Left ventricle myocardium inferior (tissue), 1 donor: ENCODE data around the gene TUB. TPM values are rescaled to one million over a fixed set of nuclear protein-coding genes. Genes with fewer than 3 reads are reported as not detected.
A peak's percentile ranks its signal among the peaks of the same experiment; 100 is the strongest.

Experiments
- DNase-seq: peaks from one replicate; pipeline ENCODE4 v3.0.0-alpha.2; 2020
- H3K27ac ChIP-seq: fragments of 200-600 bp; replicated peaks from 2 replicates; pipeline ENCODE4 v1.8.0; 2021
- H3K27me3 ChIP-seq: fragments of 200-600 bp; 2 replicates; pipeline ENCODE4 v1.8.0; 2021; ENCODE audit warnings: low read depth
- H3K36me3 ChIP-seq: fragments of 200-600 bp; 2 replicates; pipeline ENCODE4 v1.8.0; 2021
- H3K4me1 ChIP-seq: fragments of 200-600 bp; 2 replicates; pipeline ENCODE4 v1.8.0; 2021
- H3K4me3 ChIP-seq: fragments of 200-600 bp; 2 replicates; pipeline ENCODE4 v1.8.0; 2021; ENCODE audit warnings: mild to moderate bottlenecking, moderate library complexity
- H3K9me3 ChIP-seq: fragments of 200-600 bp; replicated peaks from 2 replicates; pipeline ENCODE4 v1.8.0; 2021
- intact Hi-C: fragments of 100-400 bp; cut with micrococcal nuclease; formaldehyde crosslinking; loops from one replicate; pipeline ENCODE4 v1.11.0; 2022
- total RNA-seq: library from RNA; stranded (reverse); fragmentation: NEBNext Ultra II Directional; extraction: Animal tissue kit (Norgen Biotek cat#: 25700); gene quantifications from one replicate; pipeline ENCODE4 v1.2.1, GENCODE V29; 2021
- TF ChIP-seq, protein P1 (sequence below): fragments of 200-600 bp; IDR thresholded peaks from 2 replicates; pipeline ENCODE4 v1.8.0; 2021; ENCODE audit warnings: antibody characterized with exemption, mild to moderate bottlenecking, borderline replicate concordance
- donor health status: DM: no; HTN: yes; CAD: no; lungs with severe emphysema.

The TUB gene
- total RNA-seq, 1 donor from 2014 or later, result 22.8 TPM

GRCh38 chr11:8091721-8092120, 10.7 kb downstream of the TUB start:
- intact Hi-C loops, result loop anchor here (2.0 kb wide), 1 partner anchor 59 kb away; no protein-coding TSS in a partner anchor
- H3K4me1 ChIP-seq, result peaks cover 31% of the 10 kb centered on the region
- no peaks in the 10 kb centered on the region for H3K9me3 ChIP-seq
- no peaks in the 10 kb centered on the region for H3K27me3 ChIP-seq
- H3K27ac ChIP-seq, result no peak overlapping the region
- DNase-seq, result no peak
- TF ChIP-seq, protein P1, sequence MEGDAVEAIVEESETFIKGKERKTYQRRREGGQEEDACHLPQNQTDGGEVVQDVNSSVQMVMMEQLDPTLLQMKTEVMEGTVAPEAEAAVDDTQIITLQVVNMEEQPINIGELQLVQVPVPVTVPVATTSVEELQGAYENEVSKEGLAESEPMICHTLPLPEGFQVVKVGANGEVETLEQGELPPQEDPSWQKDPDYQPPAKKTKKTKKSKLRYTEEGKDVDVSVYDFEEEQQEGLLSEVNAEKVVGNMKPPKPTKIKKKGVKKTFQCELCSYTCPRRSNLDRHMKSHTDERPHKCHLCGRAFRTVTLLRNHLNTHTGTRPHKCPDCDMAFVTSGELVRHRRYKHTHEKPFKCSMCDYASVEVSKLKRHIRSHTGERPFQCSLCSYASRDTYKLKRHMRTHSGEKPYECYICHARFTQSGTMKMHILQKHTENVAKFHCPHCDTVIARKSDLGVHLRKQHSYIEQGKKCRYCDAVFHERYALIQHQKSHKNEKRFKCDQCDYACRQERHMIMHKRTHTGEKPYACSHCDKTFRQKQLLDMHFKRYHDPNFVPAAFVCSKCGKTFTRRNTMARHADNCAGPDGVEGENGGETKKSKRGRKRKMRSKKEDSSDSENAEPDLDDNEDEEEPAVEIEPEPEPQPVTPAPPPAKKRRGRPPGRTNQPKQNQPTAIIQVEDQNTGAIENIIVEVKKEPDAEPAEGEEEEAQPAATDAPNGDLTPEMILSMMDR, result no peak
- peaks cover 26% of the 10 kb centered on the region for H3K36me3 ChIP-seq
- H3K4me3 ChIP-seq, result no peak overlapping the region

DNA sequence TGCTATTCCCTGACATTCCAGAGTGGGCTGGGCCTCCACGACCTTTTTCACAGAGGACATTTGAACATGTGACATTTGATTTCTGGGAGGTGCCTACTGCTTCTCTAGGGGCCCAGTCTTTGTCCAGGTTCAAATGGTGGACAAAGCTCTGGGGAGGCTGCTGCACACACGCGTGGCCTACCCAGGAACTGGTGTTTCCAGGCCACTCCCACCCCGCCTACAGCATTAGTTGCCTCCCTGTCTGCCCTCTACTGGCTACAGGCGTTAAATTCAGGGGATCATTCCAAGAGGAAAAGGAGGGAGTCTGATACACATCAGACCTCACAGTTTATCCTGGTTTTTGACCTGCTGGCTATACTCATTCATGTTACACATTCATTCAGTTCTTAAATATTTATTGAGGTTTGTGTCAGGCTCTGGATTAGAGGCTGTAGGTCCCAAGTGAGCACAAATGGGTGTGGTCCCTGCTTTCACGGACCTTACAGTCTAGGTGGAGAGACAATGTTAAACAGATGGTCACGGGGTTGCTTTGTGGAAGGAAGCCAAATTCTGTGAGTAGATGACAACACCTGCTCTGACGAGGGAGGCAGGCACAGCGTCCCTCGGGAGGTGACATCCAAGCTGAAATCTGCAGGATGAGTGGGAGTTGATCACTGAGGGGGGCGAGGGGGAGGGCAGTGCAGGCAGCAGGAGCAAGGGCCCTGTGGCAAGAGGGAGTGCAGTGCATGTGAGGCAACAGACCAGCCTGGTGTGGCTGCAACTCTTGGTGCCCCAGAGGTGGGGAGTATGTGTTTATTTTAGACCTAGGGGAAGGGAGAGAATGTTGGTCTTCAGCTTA, 11.8 kb downstream of the TUB start:
- peaks cover 36% of the 10 kb centered on the region for H3K36me3 ChIP-seq
- H3K4me3 ChIP-seq, result no peak overlapping the region
- H3K9me3 ChIP-seq, result no peaks in the 10 kb centered on the region
- peak overlapping the region; percentile 9 for H3K27ac ChIP-seq
- no peaks in the 10 kb centered on the region for H3K27me3 ChIP-seq
- intact Hi-C loops, result no loop called here
- TF ChIP-seq, protein P1, result peak; percentile 70
- H3K4me1 ChIP-seq, result peaks cover 21% of the 10 kb centered on the region
- peak; percentile 48 for DNase-seq

- Histone ChIP-seq H3K9me3 (no peaks in the 10 kb centered on the region), H3K4me1 (peaks cover 21% of the 10 kb centered on the region), H3K36me3 (peaks cover 45% of the 10 kb centered on the region), H3K27me3 (no peaks in the 10 kb centered on the region), H3K27ac (no peak overlapping the region), H3K4me3 (no peak overlapping the region)
- intact Hi-C loops, result no loop called here
- DNase-seq, result no peak
- TF ChIP-seq, protein P1, result no peak
Measured at GRCh38 chr11:8093931-8094575, 13.0 kb downstream of the TUB start.

DNA sequence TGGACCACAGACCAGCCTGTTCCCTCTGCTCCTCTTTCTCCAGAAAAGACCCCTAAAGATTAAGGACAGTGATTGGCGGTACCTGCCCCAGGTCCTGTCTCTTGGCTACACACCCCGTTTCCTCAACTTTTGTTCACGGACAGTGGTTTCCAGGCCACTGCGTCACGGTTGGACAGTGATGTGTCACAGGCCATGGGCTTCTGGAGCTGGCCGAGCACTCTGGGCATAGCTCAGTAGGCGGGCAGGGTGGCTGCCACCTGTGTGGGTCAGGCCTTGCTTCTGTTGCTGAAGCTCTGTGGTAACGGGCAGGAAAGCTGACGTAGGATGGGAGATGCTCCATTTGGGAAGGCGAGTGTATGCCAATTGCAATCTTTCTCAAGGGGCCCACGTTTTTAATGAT, 13.6 kb downstream of the TUB start:
- Histone ChIP-seq H3K9me3 (no peaks in the 10 kb centered on the region), H3K36me3 (peaks cover 50% of the 10 kb centered on the region), H3K27me3 (no peaks in the 10 kb centered on the region), H3K4me3 (no peak overlapping the region), H3K27ac (no peak overlapping the region), H3K4me1 (peaks cover 21% of the 10 kb centered on the region)
- TF ChIP-seq, protein P1, result no peak
- DNase-seq, result no peak
- intact Hi-C loops, result no loop called here

DNA sequence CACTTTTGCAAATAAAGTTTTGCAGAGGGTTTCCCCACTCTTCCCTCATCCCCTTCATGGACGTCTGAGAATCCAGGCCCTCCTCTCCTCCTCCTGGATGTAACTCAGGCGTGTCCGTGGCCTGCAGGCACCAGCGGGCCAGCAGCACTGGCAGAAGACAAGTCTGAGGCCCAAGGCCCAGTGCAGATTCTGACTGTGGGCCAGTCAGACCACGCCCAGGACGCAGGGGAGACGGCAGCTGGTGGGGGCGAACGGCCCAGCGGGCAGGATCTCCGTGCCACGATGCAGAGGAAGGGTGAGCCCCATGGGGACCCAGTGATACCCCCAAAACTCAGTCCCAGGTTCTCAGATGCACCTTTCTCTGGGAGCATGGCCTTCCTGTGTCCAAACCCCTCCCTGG, 14.4 kb downstream of the TUB start:
- TF ChIP-seq, protein P1, result no peak
- intact Hi-C loops, result no loop called here
- no peaks in the 10 kb centered on the region for H3K9me3 ChIP-seq
- no peak overlapping the region for H3K27ac ChIP-seq
- H3K4me3 ChIP-seq, result no peak overlapping the region
- peaks cover 21% of the 10 kb centered on the region for H3K4me1 ChIP-seq
- peaks cover 56% of the 10 kb centered on the region for H3K36me3 ChIP-seq
- no peak for DNase-seq
- no peaks in the 10 kb centered on the region for H3K27me3 ChIP-seq
